Tibial nerve (tissue), 4 donors: ENCODE measurements around the gene JUNB. TPM values are rescaled to one million over a fixed set of nuclear protein-coding genes. Genes with fewer than 3 reads are reported as not detected.

ENCODE experiments used
- DNase-seq, 2 donors: peaks; one replicate each; pipeline ENCODE4 v3.0.0-alpha.2; 2019; ENCODE audit warnings: low spot score in 2 of 2
- H3K27ac ChIP-seq, 4 donors: fragments of 200-600 bp; sonication (generic) in 3 of 4; one replicate each; pipeline ENCODE4 v1.5.1; 2017 to 2019; ENCODE audit warnings: mild to moderate bottlenecking in 1 of 4
- H3K27me3 ChIP-seq, 2 donors: fragments of 200-600 bp; sonication (generic) in 1 of 2; one replicate each; pipeline versions ENCODE4 v1.5.1 to v1.6.0; 2017 to 2019
- H3K36me3 ChIP-seq, 3 donors: fragments of 200-600 bp; sonication (generic); one replicate each; pipeline ENCODE4 v1.5.1; 2018 to 2019
- H3K4me1 ChIP-seq, 4 donors: fragments of 200-600 bp; sonication (generic) in 3 of 4; one replicate each; pipeline ENCODE4 v1.5.1; 2017 to 2019
- H3K4me3 ChIP-seq, 4 donors: fragments of 200-600 bp; sonication (generic) in 3 of 4; one replicate each; pipeline ENCODE4 v1.5.1; 2017 to 2019; ENCODE audit warnings: mild to moderate bottlenecking in 1 of 4, moderate library complexity in 1 of 4
- H3K9me3 ChIP-seq, 4 donors: fragments of 200-600 bp; sonication (generic) in 3 of 4; one replicate each; pipeline ENCODE4 v1.5.1; 2017 to 2019
- CTCF ChIP-seq, 5 experiments: fragments of 200-600 bp in 3 of 5; fragments of 450-650 bp in 2 of 5; sonication (generic) in 3 of 5; IDR thresholded peaks; one replicate each; pipeline ENCODE4 v1.5.1; 2016 to 2019; ENCODE audit warnings: antibody characterized with exemption in 5 of 5, mild to moderate bottlenecking in 3 of 5, moderate library complexity in 2 of 5
- EP300 ChIP-seq, 2 donors: sonication (generic); formaldehyde crosslinking; IDR thresholded peaks; one replicate each; pipeline ENCODE4 v1.6.1; 2017; ENCODE audit warnings: antibody characterized with exemption in 2 of 2, mild to moderate bottlenecking in 1 of 2
- POLR2A ChIP-seq, 2 donors: fragments of 450-650 bp; IDR thresholded peaks; one replicate each; pipeline ENCODE4 v1.6.1; 2017; ENCODE audit warnings: antibody characterized with exemption in 2 of 2, mild to moderate bottlenecking in 2 of 2, moderate library complexity in 2 of 2
- WGBS, 2 donors: methylation state at CpG; one replicate each; pipeline ENCODE4 v1.1.5; 2018; 5-methylcytosine and 5-hydroxymethylcytosine counted together
- total RNA-seq, 4 donors: library from RNA; depleted of rRNA; stranded (reverse); fragments of >200 nt; gene quantifications; one replicate each; pipeline ENCODE4 v1.1.0, GENCODE V29; 2016

The JUNB gene
- total RNA-seq, 4 donors from 2014 or later: 421 to 676 (median 613) TPM

- H3K36me3 ChIP-seq: peaks cover 0 to 49% (median 0%) of the 10 kb centered on the region in 3 donors
- H3K4me3 ChIP-seq: peak overlapping the region; percentile 0 to 48 (median 34)
- no peaks in the 10 kb centered on the region for H3K27me3 ChIP-seq
- DNase-seq: peak; percentile 57 to 65
- 10 to 23% methylated on average over 14 to 27 of the region's 30 CpGs for WGBS, 2 donors
- peak overlapping the region in 2 of 4 donors; percentile 28 to 52 for H3K27ac ChIP-seq
- no peaks in the 10 kb centered on the region for H3K9me3 ChIP-seq
- TF ChIP-seq CTCF (IDR thresholded peaks at IDR 0.05) (peak; percentile 75 to 97 (median 93)), POLR2A (IDR thresholded peaks at IDR 0.05) (peak in 1 of 2 donors; percentile 40), EP300 (IDR thresholded peaks at IDR 0.05) (no peak)
- H3K4me1 ChIP-seq: no peaks in the 10 kb centered on the region
These were observed 25.2 kb upstream of the JUNB start for GRCh38 chr19:12766051-12766521.

GRCh38 chr19:12767150-12767549 lies 24.1 kb upstream of the JUNB start:
- H3K27ac ChIP-seq: no peak overlapping the region
- H3K4me3 ChIP-seq: no peak overlapping the region
- no peak for DNase-seq
- peaks cover 0 to 51% (median 0%) of the 10 kb centered on the region in 3 donors for H3K36me3 ChIP-seq
- H3K9me3 ChIP-seq: no peaks in the 10 kb centered on the region
- H3K4me1 ChIP-seq: no peaks in the 10 kb centered on the region
- WGBS, 2 donors: 91 to 92% methylated on average over 11 of the region's 11 CpGs
- H3K27me3 ChIP-seq: no peaks in the 10 kb centered on the region
- TF ChIP-seq EP300 (IDR thresholded peaks at IDR 0.05) (no peak), POLR2A (IDR thresholded peaks at IDR 0.05) (no peak), CTCF (IDR thresholded peaks at IDR 0.05) (no peak)

GRCh38 chr19:12767666-12768065 lies 23.6 kb upstream of the JUNB start:
- DNase-seq: no peak
- Histone ChIP-seq H3K9me3 (no peaks in the 10 kb centered on the region), H3K4me3 (no peak overlapping the region), H3K4me1 (no peaks in the 10 kb centered on the region), H3K27me3 (no peaks in the 10 kb centered on the region), H3K27ac (no peak overlapping the region), H3K36me3 (peaks cover 0 to 51% (median 0%) of the 10 kb centered on the region in 3 donors)
- TF ChIP-seq CTCF (IDR thresholded peaks at IDR 0.05) (no peak), POLR2A (IDR thresholded peaks at IDR 0.05) (no peak), EP300 (IDR thresholded peaks at IDR 0.05) (no peak)
- WGBS, 2 donors: 89 to 93% methylated on average over 10 to 15 of the region's 15 CpGs

GRCh38 chr19:12769689-12770088 lies 21.6 kb upstream of the JUNB start:
- no peak overlapping the region for H3K27ac ChIP-seq
- H3K4me1 ChIP-seq: peaks cover 0 to 2% (median under 1%) of the 10 kb centered on the region in 4 donors
- no peak overlapping the region for H3K4me3 ChIP-seq
- 29 to 56% methylated on average over 10 to 37 of the region's 37 CpGs for WGBS, 2 donors
- no peak for DNase-seq
- H3K9me3 ChIP-seq: no peaks in the 10 kb centered on the region
- H3K36me3 ChIP-seq: peaks cover 0 to 34% (median 0%) of the 10 kb centered on the region in 3 donors
- no peaks in the 10 kb centered on the region for H3K27me3 ChIP-seq
- TF ChIP-seq POLR2A (IDR thresholded peaks at IDR 0.05): no peak
- TF ChIP-seq CTCF (IDR thresholded peaks at IDR 0.05): no peak
- TF ChIP-seq EP300 (IDR thresholded peaks at IDR 0.05): no peak

GRCh38 chr19:12770922-12771321 lies 20.4 kb upstream of the JUNB start:
- Histone ChIP-seq H3K27me3 (no peaks in the 10 kb centered on the region), H3K27ac (no peak overlapping the region), H3K36me3 (peaks cover 0 to 28% (median 0%) of the 10 kb centered on the region in 3 donors), H3K9me3 (no peaks in the 10 kb centered on the region), H3K4me3 (no peak overlapping the region), H3K4me1 (peaks cover 0 to 7% (median 5%) of the 10 kb centered on the region in 4 donors)
- TF ChIP-seq CTCF (IDR thresholded peaks at IDR 0.05) (no peak), POLR2A (IDR thresholded peaks at IDR 0.05) (no peak), EP300 (IDR thresholded peaks at IDR 0.05) (no peak)
- no peak for DNase-seq
- 92 to 94% methylated on average over 12 to 13 of the region's 13 CpGs for WGBS, 2 donors
